Cardiac muscle cell (in vitro differentiated cells and primary cell): ENCODE measurements around the gene ZC3H11A. TPM values are rescaled to one million over a fixed set of nuclear protein-coding genes. Genes with fewer than 3 reads are reported as not detected.
"Not testable (repeated sequence)": the region's sequence is repeated elsewhere in the genome, so short reads cannot be mapped to it uniquely, and the experiment has no call there.

Source experiments
- DNase-seq, 2 donors: peaks; one replicate each; pipeline versions ENCODE4 v3.0.0 to v3.0.0-alpha.2; 2010 to 2017; ENCODE audit warnings: low read depth in 1 of 2, low spot score in 1 of 2
- H3K27ac ChIP-seq: fragments of 200-600 bp; sonication (generic); 2 replicates; pipeline ENCODE4 v1.5.1; 2016
- H3K27me3 ChIP-seq: fragments of 200-600 bp; sonication (generic); 2 replicates; pipeline ENCODE4 v1.6.0; 2016; ENCODE audit warnings: control low read depth
- H3K36me3 ChIP-seq: fragments of 200-600 bp; sonication (generic); 2 replicates; pipeline ENCODE4 v1.5.1; 2016; ENCODE audit warnings: control low read depth
- H3K4me1 ChIP-seq: fragments of 200-600 bp; sonication (generic); 2 replicates; pipeline ENCODE4 v1.8.1; 2017; ENCODE audit warnings: low read depth, mild to moderate bottlenecking, mixed run types
- H3K4me3 ChIP-seq: fragments of 200-600 bp; sonication (generic); 2 replicates; pipeline ENCODE4 v1.5.1; 2016; ENCODE audit warnings: mild to moderate bottlenecking
- H3K9me3 ChIP-seq: fragments of 200-600 bp; sonication (generic); 2 replicates; pipeline ENCODE4 v1.5.1; 2017; ENCODE audit warnings: low read depth, mild to moderate bottlenecking, control low read depth
- CTCF ChIP-seq: IDR thresholded peaks from 2 replicates; pipeline ENCODE4 v1.5.1; 2012; ENCODE audit warnings: low read depth, mild to moderate bottlenecking, low read length
- polyA plus RNA-seq: library from polyadenylated mRNA; unstranded; fragments of >200 nt; fragmentation: Nextera tagmentation; extraction: Ambion mirVana; gene quantifications from 2 replicates; pipeline ENCODE4 v1.2.1, GENCODE V29; 2016
- total RNA-seq: library from RNA; depleted of rRNA; stranded (reverse); fragments of >200 nt; gene quantifications from 2 replicates; pipeline ENCODE4 v1.2.3, GENCODE V29; 2016

ZC3H11A gene
- total and polyA plus RNA-seq, 2 experiments from 2014 or later = 63.5 to 96.3 TPM

GRCh38 chr1:203823306-203823705 lies 27.9 kb downstream of the ZC3H11A start:
- Histone ChIP-seq H3K4me3 (no peak overlapping the region), H3K27ac (no peak overlapping the region), H3K9me3 (no peaks in the 10 kb centered on the region), H3K4me1 (no peaks in the 10 kb centered on the region), H3K36me3 (peaks cover 64% of the 10 kb centered on the region), H3K27me3 (no peaks in the 10 kb centered on the region)
- no peak for TF ChIP-seq CTCF
- no peak for DNase-seq

DNA sequence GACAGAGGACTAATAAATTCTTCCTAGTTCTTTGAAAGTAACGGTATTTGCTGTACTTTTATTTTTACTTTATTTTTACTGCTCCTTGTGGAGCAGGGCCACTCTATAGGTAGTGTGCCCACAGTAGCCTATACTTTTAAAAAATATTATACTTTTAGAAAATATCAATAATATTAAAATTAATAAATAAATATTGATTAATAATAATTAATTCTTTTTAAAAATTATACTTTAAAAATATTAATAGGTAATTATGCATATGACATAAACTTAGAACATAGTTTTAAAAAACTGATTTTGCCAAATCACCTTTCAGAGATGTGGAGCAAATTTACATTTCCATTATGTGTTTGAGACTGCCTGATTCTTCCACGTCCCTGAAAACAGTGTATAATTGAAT lies 30.8 kb downstream of the ZC3H11A start:
- Histone ChIP-seq H3K9me3 (no peaks in the 10 kb centered on the region), H3K36me3 (peaks cover 67% of the 10 kb centered on the region), H3K27me3 (no peaks in the 10 kb centered on the region), H3K4me3 (no peak overlapping the region), H3K4me1 (no peaks in the 10 kb centered on the region), H3K27ac (no peak overlapping the region)
- no peak for DNase-seq
- no peak for TF ChIP-seq CTCF

- Histone ChIP-seq H3K4me3 (no peak overlapping the region), H3K9me3 (no peaks in the 10 kb centered on the region), H3K4me1 (no peaks in the 10 kb centered on the region), H3K36me3 (peaks cover 63% of the 10 kb centered on the region), H3K27me3 (no peaks in the 10 kb centered on the region), H3K27ac (no peak overlapping the region)
- no peak for TF ChIP-seq CTCF
- no peak for DNase-seq
These were observed 32.6 kb downstream of the ZC3H11A start for GRCh38 chr1:203828002-203828401.

DNA sequence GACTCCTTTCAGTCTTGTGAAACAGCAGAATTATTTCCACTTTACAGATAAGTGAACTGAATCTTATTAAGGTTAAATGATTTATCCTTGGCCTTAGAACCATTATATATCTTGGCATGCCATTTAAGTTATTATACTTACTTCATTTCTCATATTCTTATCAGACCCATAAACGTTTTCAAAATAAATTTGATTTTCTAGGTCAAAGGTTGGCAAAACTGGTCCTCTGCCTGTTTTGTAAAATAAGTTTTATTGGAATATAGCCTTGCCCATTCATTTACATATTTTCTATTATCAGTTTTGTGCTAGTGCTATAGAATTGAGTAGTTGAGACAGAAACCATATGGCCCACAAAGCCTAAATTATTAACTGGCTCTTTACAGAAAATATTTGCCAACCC lies 33.1 kb downstream of the ZC3H11A start:
- TF ChIP-seq CTCF = no peak
- Histone ChIP-seq H3K9me3 (no peaks in the 10 kb centered on the region), H3K27ac (no peak overlapping the region), H3K27me3 (no peaks in the 10 kb centered on the region), H3K4me3 (no peak overlapping the region), H3K4me1 (no peaks in the 10 kb centered on the region), H3K36me3 (peaks cover 59% of the 10 kb centered on the region)
- no peak for DNase-seq

DNA sequence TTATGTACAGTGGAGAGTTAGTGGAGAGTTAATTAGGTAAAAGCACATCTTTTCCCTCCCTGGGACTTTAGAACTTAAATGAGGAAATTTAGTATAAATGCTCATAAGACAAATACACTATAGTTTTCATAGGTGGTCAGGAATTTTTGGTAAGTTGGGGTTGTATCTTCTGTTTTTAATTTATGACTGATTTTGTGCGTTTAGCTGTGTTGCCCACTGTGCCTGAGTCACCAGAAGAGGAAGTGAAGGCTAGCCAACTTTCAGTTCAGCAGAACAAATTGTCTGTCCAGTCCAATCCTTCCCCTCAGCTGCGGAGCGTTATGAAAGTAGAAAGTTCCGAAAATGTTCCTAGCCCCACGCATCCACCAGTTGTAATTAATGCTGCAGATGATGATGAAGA lies 33.8 kb downstream of the ZC3H11A start:
- DNase-seq, H3K9me3 ChIP-seq, H3K4me3 ChIP-seq, H3K27ac ChIP-seq, H3K4me1 ChIP-seq, H3K27me3 ChIP-seq: not testable (repeated sequence)
- peaks cover 63% of the 10 kb centered on the region for H3K36me3 ChIP-seq

DNA sequence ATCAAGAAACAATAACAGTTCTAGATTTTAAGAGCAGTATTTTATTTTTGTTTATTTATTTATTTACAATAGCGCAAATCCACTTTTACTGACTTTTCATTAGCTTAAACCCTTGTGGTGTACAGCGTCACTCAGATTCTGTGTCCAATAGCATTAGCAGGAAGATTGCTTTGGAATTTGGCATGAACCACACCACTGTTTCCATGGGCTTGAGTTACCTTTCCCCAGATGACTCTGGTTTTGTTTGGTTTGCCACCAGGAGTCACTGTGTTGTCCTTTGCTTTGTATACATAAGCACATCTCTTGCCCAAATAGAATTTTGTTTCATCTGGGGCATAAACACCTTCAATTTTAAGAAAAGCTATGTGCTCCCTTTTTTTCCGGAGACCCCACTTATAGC lies 40.1 kb downstream of the ZC3H11A start:
- Histone ChIP-seq H3K27ac (no peak overlapping the region), H3K4me1 (no peaks in the 10 kb centered on the region), H3K36me3 (peaks cover 77% of the 10 kb centered on the region), H3K27me3 (no peaks in the 10 kb centered on the region), H3K9me3 (no peaks in the 10 kb centered on the region), H3K4me3 (no peak overlapping the region)
- no peak for TF ChIP-seq CTCF
- no peak for DNase-seq
